PFSK-1 (cell line): ENCODE measurements around the gene PRKAR2A.

Experiments used
- FOXP2 ChIP-seq: optimal IDR thresholded peaks from 2 replicates; pipeline ENCODE3; 2011; ENCODE audit warnings: borderline replicate concordance, control low read depth, inconsistent platforms; ENCODE audit not compliant: insufficient read depth; ENCODE audit errors: extremely low read length, extremely low read depth
- POLR2AphosphoS5 ChIP-seq: IDR thresholded peaks from 2 replicates; pipeline ENCODE4 v1.6.1; 2012; ENCODE audit warnings: low read depth, mild to moderate bottlenecking, control low read depth, low read length, moderate library complexity

GRCh38 chr3:48708481-48708889, 139.2 kb downstream of the PRKAR2A start:
- TF ChIP-seq POLR2AphosphoS5 (no peak), FOXP2 (no peak)
